Measurements from ENCODE around the gene EFHB.
"Not testable (repeated sequence)": the region's sequence is repeated elsewhere in the genome, so short reads cannot be mapped to it uniquely, and the experiment has no call there.

DNA sequence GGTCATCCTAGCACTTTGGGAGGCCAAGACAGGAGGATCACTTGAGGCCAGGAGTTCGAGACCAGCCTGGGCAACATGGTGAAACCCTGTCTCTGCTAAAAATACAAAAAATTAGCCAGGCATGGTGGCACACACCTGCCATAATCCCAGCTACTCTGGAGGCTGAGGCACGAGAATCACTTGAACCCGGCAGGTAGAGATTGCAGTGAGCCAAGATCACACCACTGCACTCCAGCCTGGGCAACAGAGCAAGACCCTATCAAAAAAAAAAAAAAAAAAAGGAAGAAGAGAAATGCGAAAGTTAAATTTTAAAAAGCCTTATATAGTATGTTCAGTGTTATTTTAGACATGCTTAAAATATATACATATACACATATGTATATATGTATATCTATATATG, 46.9 kb downstream of the EFHB start:
- TF ChIP-seq, protein P1, sequence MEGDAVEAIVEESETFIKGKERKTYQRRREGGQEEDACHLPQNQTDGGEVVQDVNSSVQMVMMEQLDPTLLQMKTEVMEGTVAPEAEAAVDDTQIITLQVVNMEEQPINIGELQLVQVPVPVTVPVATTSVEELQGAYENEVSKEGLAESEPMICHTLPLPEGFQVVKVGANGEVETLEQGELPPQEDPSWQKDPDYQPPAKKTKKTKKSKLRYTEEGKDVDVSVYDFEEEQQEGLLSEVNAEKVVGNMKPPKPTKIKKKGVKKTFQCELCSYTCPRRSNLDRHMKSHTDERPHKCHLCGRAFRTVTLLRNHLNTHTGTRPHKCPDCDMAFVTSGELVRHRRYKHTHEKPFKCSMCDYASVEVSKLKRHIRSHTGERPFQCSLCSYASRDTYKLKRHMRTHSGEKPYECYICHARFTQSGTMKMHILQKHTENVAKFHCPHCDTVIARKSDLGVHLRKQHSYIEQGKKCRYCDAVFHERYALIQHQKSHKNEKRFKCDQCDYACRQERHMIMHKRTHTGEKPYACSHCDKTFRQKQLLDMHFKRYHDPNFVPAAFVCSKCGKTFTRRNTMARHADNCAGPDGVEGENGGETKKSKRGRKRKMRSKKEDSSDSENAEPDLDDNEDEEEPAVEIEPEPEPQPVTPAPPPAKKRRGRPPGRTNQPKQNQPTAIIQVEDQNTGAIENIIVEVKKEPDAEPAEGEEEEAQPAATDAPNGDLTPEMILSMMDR (IDR thresholded peaks at IDR 0.05; ENCODE audit: borderline replicate concordance, extremely low read depth, low read length, poor library complexity, severe bottlenecking), result not testable (repeated sequence)
- not testable (repeated sequence) for TF ChIP-seq EZH2 (IDR thresholded peaks at IDR 0.05; ENCODE audit: borderline replicate concordance, low read depth, low read length, severe bottlenecking)
